ENCODE measurements around the gene HDAC7. TPM values are rescaled to one million over a fixed set of nuclear protein-coding genes. Genes with fewer than 3 reads are reported as not detected.

HDAC7 gene
- total and polyA plus RNA-seq, 4 donors: 3.5 to 14.7 (median 7.2) TPM

GRCh38 chr12:47758834-47759690, 60.6 kb downstream of the HDAC7 start, which contains the start of gene RAPGEF3:
Gene RAPGEF3, minus strand, starts transcription at chr12:47758880. Its CDS starts 324 bp downstream, at chr12:47758556.
- Histone ChIP-seq H3K36me3 (ENCODE audit: control insufficient read depth in 4 of 4, insufficient read depth in 3 of 4, low read depth in 1 of 4, low read length in 3 of 4) (no peaks in the 10 kb centered on the region), H3K4me1 (ENCODE audit: control insufficient read depth in 4 of 4, insufficient read depth in 4 of 4, low read length in 3 of 4) (peaks cover 0 to 18% (median 9%) of the 10 kb centered on the region in 4 donors), H3K9ac (ENCODE audit: low read depth in 1 of 2, low read length in 2 of 2) (peak within 1 kb of the TSS; percentile 12 to 63), H3K9me3 (ENCODE audit: control insufficient read depth in 4 of 4, low read length in 3 of 4) (no peaks in the 10 kb centered on the region), H3K27ac (ENCODE audit: low read depth in 1 of 2, low read length in 2 of 2) (peak within 1 kb of the TSS; percentile 47 to 56), H3K27me3 (ENCODE audit: control insufficient read depth in 4 of 4, insufficient read depth in 4 of 4, low read length in 3 of 4) (no peaks in the 10 kb centered on the region), H3K4me3 (ENCODE audit: low read depth in 1 of 3, low read length in 3 of 3) (peak within 1 kb of the TSS; percentile 38 to 75 (median 66))
- 1% methylated on average over 57 of the region's 57 CpGs for WGBS
- DNase-seq (ENCODE audit: low spot score): peak; percentile 66
- TF ChIP-seq FOXA2 (IDR thresholded peaks at IDR 0.05) (no peak), JUND (IDR thresholded peaks at IDR 0.05) (peak; percentile 70 to 85), FOXA1 (IDR thresholded peaks at IDR 0.05) (no peak), EGR1 (IDR thresholded peaks at IDR 0.05; ENCODE audit: low read depth in 2 of 2) (no peak), SP1 (IDR thresholded peaks at IDR 0.05) (peak; percentile 28), TAF1 (conservative IDR thresholded peaks at IDR 0.05) (no peak), RAD21 (IDR thresholded peaks at IDR 0.05) (peak in 1 of 2 donors; percentile 20), CTCF (IDR thresholded peaks at IDR 0.05; ENCODE audit: low read depth, low read length, missing input control) (peak; percentile 33), HNF4A (conservative IDR thresholded peaks at IDR 0.05) (no peak), ZBTB33 (IDR thresholded peaks at IDR 0.05) (no peak), RXRA (IDR thresholded peaks at IDR 0.05) (no peak), YY1 (IDR thresholded peaks at IDR 0.05) (no peak), GABPA (IDR thresholded peaks at IDR 0.05 in 1 of 2, conservative IDR thresholded peaks at IDR 0.05 in 1 of 2) (no peak), REST (IDR thresholded peaks at IDR 0.05) (peak; percentile 23), HNF4G (IDR thresholded peaks at IDR 0.05) (no peak)
- TF ChIP-seq, protein P1, sequence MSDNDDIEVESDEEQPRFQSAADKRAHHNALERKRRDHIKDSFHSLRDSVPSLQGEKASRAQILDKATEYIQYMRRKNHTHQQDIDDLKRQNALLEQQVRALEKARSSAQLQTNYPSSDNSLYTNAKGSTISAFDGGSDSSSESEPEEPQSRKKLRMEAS (IDR thresholded peaks at IDR 0.05): peak; percentile 56

Data from liver (tissue), 9 donors.